SK-N-SH (cell line): ENCODE results near the gene RUFY2. TPM values are rescaled to one million over a fixed set of nuclear protein-coding genes. Genes with fewer than 3 reads are reported as not detected.

ENCODE experiments used
- CTCF ChIA-PET: fragments of 300-600, 350-600 bp; formaldehyde crosslinking; extraction: SDS; loops from one replicate; lab custom pipeline; 2021; lab: Yijun Ruan, JAX
- POLR2A ChIA-PET: fragments of 350-600 bp; sonication (Branson Sonifier 250); formaldehyde crosslinking; extraction: SDS; loops from one replicate; lab custom pipeline; 2020; ENCODE audit warnings: antibody characterized with exemption, inconsistent platforms; lab: Yijun Ruan, JAX
- DNase-seq: peaks from one replicate; pipeline ENCODE4 v3.0.0; 2012
- H2AFZ ChIP-seq: fragments of 200-600 bp; sonication (generic); 2 replicates; pipeline ENCODE4 v1.8.1; 2016; ENCODE audit warnings: antibody characterized with exemption, mild to moderate bottlenecking, low read depth
- H3F3A ChIP-seq: fragments of 200-600 bp; sonication (generic); replicated peaks from 2 replicates; pipeline ENCODE3; 2016; ENCODE audit warnings: antibody characterized with exemption, mild to moderate bottlenecking; ENCODE audit not compliant: insufficient read depth
- H3K27ac ChIP-seq, 2 experiments: fragments of 200-500 bp in 1 of 2; fragments of 200-600 bp in 1 of 2; sonication (Bioruptor generic) in 1 of 2; sonication (generic), shearing (Covaris generic) in 1 of 2; 2 replicates each; pipeline versions ENCODE4 v1.5.1 to v1.6.1; 2014 to 2016; ENCODE audit warnings: low read depth in 2 of 2, inconsistent platforms in 1 of 2, low read length in 1 of 2, mild to moderate bottlenecking in 1 of 2, mixed read lengths in 1 of 2
- H3K27me3 ChIP-seq: fragments of 200-600 bp; sonication (generic), shearing (Covaris generic); 2 replicates; pipeline ENCODE4 v1.6.1; 2016; ENCODE audit warnings: mixed run types; ENCODE audit not compliant: insufficient read depth
- H3K36me3 ChIP-seq, 2 experiments: fragments of 200-500 bp in 1 of 2; fragments of 200-600 bp in 1 of 2; sonication (Bioruptor generic) in 1 of 2; sonication (generic) in 1 of 2; replicated peaks in 1 of 2; 2 replicates each; pipeline versions ENCODE3 to v1.5.1; 2014 to 2016; ENCODE audit warnings: low read length in 1 of 2, mild to moderate bottlenecking in 1 of 2; ENCODE audit not compliant: insufficient read depth in 2 of 2, control insufficient read depth in 1 of 2
- H3K4me1 ChIP-seq, 2 experiments: fragments of 200-500 bp in 1 of 2; fragments of 200-600 bp in 1 of 2; sonication (Bioruptor generic) in 1 of 2; sonication (generic), shearing (Covaris generic) in 1 of 2; 2 replicates each; pipeline versions ENCODE4 v1.5.1 to v1.6.1; 2014 to 2016; ENCODE audit warnings: low read depth in 1 of 2, low read length in 1 of 2, mixed run types in 1 of 2; ENCODE audit not compliant: insufficient read depth in 2 of 2, control insufficient read depth in 1 of 2
- H3K4me2 ChIP-seq: fragments of 200-600 bp; sonication (generic), shearing (Covaris generic); 2 replicates; pipeline ENCODE4 v1.6.1; 2017; ENCODE audit warnings: mixed run types
- H3K4me3 ChIP-seq, 2 experiments: fragments of 200-500 bp in 1 of 2; fragments of 200-600 bp in 1 of 2; sonication (Bioruptor generic) in 1 of 2; sonication (generic), shearing (Covaris generic) in 1 of 2; 2 replicates each; pipeline versions ENCODE4 v1.5.1 to v1.8.1; 2014 to 2016; ENCODE audit warnings: low read depth in 2 of 2, inconsistent platforms in 1 of 2, low read length in 1 of 2, mild to moderate bottlenecking in 1 of 2, mixed read lengths in 1 of 2, moderate library complexity in 1 of 2
- H3K79me2 ChIP-seq: fragments of 200-600 bp; sonication (generic); 2 replicates; pipeline ENCODE4 v1.8.1; 2017; ENCODE audit warnings: mild to moderate bottlenecking; ENCODE audit not compliant: insufficient read depth
- H3K9ac ChIP-seq: fragments of 200-600 bp; sonication (generic); 2 replicates; pipeline ENCODE4 v1.6.1; 2017; ENCODE audit warnings: mixed run types
- H3K9me2 ChIP-seq: fragments of 200-600 bp; sonication (generic); 2 replicates; pipeline ENCODE4 v1.6.1; 2017; ENCODE audit warnings: mixed run types
- H3K9me3 ChIP-seq: fragments of 200-600 bp; sonication (generic); 2 replicates; pipeline ENCODE4 v1.6.1; 2017; ENCODE audit warnings: mixed run types, mild to moderate bottlenecking, moderate library complexity
- H4K20me1 ChIP-seq: fragments of 200-600 bp; sonication (generic); 2 replicates; pipeline ENCODE4 v1.6.1; 2017; ENCODE audit warnings: mild to moderate bottlenecking, mixed run types; ENCODE audit not compliant: insufficient read depth
- CHD2 ChIP-seq: fragments of 150-350 bp; IDR thresholded peaks from 2 replicates; pipeline ENCODE4 v1.6.1; 2018; ENCODE audit warnings: low read length; ENCODE audit not compliant: partially characterized antibody
- EZH2phosphoT487 ChIP-seq: fragments of 200-600 bp; sonication (generic); IDR thresholded peaks from 2 replicates; pipeline ENCODE4 v1.6.1; 2017; ENCODE audit warnings: low read depth, mixed run types, mild to moderate bottlenecking, antibody characterized with exemption, moderate library complexity, borderline replicate concordance
- FOSL2 ChIP-seq: IDR thresholded peaks from 2 replicates; pipeline ENCODE4 v1.4.0; 2012; ENCODE audit warnings: low read depth, mild to moderate bottlenecking, moderate library complexity, borderline replicate concordance
- MXI1 ChIP-seq: IDR thresholded peaks from 2 replicates; pipeline ENCODE4 v1.6.1; 2012; ENCODE audit warnings: mild to moderate bottlenecking, low read depth, low read length, improper control_type of control experiment
- POLR2AphosphoS5 ChIP-seq: IDR thresholded peaks from 2 replicates; pipeline ENCODE4 v1.6.1; 2012; ENCODE audit warnings: low read depth, low read length
- RAD21 ChIP-seq: IDR thresholded peaks from 2 replicates; pipeline ENCODE4 v1.6.1; 2012; ENCODE audit warnings: mild to moderate bottlenecking, low read length
- RXRA ChIP-seq: IDR thresholded peaks from 2 replicates; pipeline ENCODE4 v1.4.0; 2012; ENCODE audit warnings: low read depth, mild to moderate bottlenecking, borderline replicate concordance
- SIN3A ChIP-seq: IDR thresholded peaks from 2 replicates; pipeline ENCODE4 v1.6.1; 2012; ENCODE audit warnings: low read depth, mild to moderate bottlenecking, low read length, moderate library complexity, borderline replicate concordance
- SMC3 ChIP-seq: IDR thresholded peaks from 2 replicates; pipeline ENCODE4 v1.6.1; 2012; ENCODE audit warnings: low read depth, low read length, improper control_type of control experiment
- TAF1 ChIP-seq: IDR thresholded peaks from 2 replicates; pipeline ENCODE4 v1.6.1; 2012; ENCODE audit warnings: low read depth, mild to moderate bottlenecking, low read length, moderate library complexity, borderline replicate concordance
- TCF12 ChIP-seq: IDR thresholded peaks from 2 replicates; pipeline ENCODE4 v1.4.0; 2012
- TEAD4 ChIP-seq: IDR thresholded peaks from 2 replicates; pipeline ENCODE4 v1.4.0; 2012; ENCODE audit warnings: mild to moderate bottlenecking, borderline replicate concordance; ENCODE audit not compliant: insufficient read depth
- YY1 ChIP-seq: IDR thresholded peaks from 2 replicates; pipeline ENCODE4 v1.4.0; 2012; ENCODE audit warnings: low read depth, mild to moderate bottlenecking
- WGBS: methylation state at CpG from one replicate; pipeline ENCODE4 v1.1.6; 2017; ENCODE audit warnings: low lambda C conversion rate; 5-methylcytosine and 5-hydroxymethylcytosine counted together
- polyA plus RNA-seq, 3 experiments: library from polyadenylated mRNA; depleted of rRNA; stranded (reverse); fragments of >200 nt; gene quantifications; 2 replicates each; pipeline ENCODE4 v1.2.3, GENCODE V29; 2012
- TF ChIP-seq, protein P1 (sequence below): IDR thresholded peaks from 2 replicates; pipeline ENCODE4 v1.4.0; 2012; ENCODE audit warnings: low read depth, borderline replicate concordance
- TF ChIP-seq, protein P2 (sequence below): IDR thresholded peaks from 2 replicates; pipeline ENCODE4 v1.4.0; 2012; ENCODE audit warnings: low read depth, borderline replicate concordance
- TF ChIP-seq, protein P3 (sequence below): fragments of 150-350 bp; IDR thresholded peaks from 2 replicates; pipeline ENCODE4 v1.6.1; 2016; ENCODE audit warnings: mild to moderate bottlenecking, low read depth, low read length

RUFY2 gene
- polyA plus RNA-seq, 1 of the 3 experiments (the other 2 are of a cell fraction) = 6.2 TPM

DNA sequence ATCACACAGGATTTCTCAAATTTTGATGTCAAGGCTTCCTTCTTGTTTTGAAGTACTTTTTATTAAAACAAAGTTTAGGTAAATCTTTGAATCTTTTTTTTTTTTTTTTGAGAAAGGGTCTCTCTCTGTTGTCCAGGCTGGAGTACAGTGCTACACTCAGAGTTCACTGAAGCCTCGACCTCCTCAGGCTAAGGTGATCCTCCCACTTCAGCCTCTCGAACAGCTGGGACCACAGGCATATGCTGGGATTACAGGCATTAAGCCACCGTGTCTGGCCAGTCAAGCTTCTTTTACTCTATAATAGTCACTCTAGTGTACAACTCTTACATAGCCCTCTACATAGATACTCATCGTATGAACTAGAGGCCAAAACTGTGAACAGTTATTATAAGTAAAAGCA is 3.4 kb downstream of the RUFY2 start:
- no peak for DNase-seq
- peaks cover 6% of the 10 kb centered on the region for H3F3A ChIP-seq
- H3K4me1 ChIP-seq = peaks cover 0 to 5% of the 10 kb centered on the region in 2 experiments; a peak in 2 of 4 replicates
- no peak overlapping the region for H3K9ac ChIP-seq
- H4K20me1 ChIP-seq = peaks cover 20% of the 10 kb centered on the region
- H3K79me2 ChIP-seq = peaks cover 81% of the 10 kb centered on the region
- H3K9me2 ChIP-seq = no peaks in the 10 kb centered on the region
- no peaks in the 10 kb centered on the region for H3K9me3 ChIP-seq
- 86% methylated on average over 4 of the region's 4 CpGs for WGBS
- H3K4me2 ChIP-seq = no peak overlapping the region
- H3K27me3 ChIP-seq = no peaks in the 10 kb centered on the region
- H3K4me3 ChIP-seq = no peak overlapping the region
- ChIA-PET POLR2A (no interaction called here), CTCF (interaction anchor here (1.4 kb wide), 1 partner anchor 18 kb away, joined by 3 read pairs; no protein-coding TSS in a partner anchor)
- no peak overlapping the region for H3K27ac ChIP-seq
- H2AFZ ChIP-seq = no peak overlapping the region
- TF ChIP-seq SIN3A (no peak), RAD21 (no peak), TCF12 (no peak), EZH2phosphoT487 (no peak), YY1 (no peak), MXI1 (no peak), RXRA (no peak), POLR2AphosphoS5 (no peak), CHD2 (no peak), TAF1 (no peak), SMC3 (no peak), FOSL2 (no peak), TEAD4 (no peak)
- TF ChIP-seq, protein P1, sequence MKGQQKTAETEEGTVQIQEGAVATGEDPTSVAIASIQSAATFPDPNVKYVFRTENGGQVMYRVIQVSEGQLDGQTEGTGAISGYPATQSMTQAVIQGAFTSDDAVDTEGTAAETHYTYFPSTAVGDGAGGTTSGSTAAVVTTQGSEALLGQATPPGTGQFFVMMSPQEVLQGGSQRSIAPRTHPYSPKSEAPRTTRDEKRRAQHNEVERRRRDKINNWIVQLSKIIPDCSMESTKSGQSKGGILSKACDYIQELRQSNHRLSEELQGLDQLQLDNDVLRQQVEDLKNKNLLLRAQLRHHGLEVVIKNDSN = no peak
- TF ChIP-seq, protein P2, sequence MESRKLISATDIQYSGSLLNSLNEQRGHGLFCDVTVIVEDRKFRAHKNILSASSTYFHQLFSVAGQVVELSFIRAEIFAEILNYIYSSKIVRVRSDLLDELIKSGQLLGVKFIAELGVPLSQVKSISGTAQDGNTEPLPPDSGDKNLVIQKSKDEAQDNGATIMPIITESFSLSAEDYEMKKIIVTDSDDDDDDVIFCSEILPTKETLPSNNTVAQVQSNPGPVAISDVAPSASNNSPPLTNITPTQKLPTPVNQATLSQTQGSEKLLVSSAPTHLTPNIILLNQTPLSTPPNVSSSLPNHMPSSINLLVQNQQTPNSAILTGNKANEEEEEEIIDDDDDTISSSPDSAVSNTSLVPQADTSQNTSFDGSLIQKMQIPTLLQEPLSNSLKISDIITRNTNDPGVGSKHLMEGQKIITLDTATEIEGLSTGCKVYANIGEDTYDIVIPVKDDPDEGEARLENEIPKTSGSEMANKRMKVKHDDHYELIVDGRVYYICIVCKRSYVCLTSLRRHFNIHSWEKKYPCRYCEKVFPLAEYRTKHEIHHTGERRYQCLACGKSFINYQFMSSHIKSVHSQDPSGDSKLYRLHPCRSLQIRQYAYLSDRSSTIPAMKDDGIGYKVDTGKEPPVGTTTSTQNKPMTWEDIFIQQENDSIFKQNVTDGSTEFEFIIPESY = no peak
- TF ChIP-seq, protein P3, sequence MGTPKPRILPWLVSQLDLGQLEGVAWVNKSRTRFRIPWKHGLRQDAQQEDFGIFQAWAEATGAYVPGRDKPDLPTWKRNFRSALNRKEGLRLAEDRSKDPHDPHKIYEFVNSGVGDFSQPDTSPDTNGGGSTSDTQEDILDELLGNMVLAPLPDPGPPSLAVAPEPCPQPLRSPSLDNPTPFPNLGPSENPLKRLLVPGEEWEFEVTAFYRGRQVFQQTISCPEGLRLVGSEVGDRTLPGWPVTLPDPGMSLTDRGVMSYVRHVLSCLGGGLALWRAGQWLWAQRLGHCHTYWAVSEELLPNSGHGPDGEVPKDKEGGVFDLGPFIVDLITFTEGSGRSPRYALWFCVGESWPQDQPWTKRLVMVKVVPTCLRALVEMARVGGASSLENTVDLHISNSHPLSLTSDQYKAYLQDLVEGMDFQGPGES = no peak
- H3K36me3 ChIP-seq = peaks cover 7 to 30% of the 10 kb centered on the region in 2 experiments
